Muscle layer of colon (tissue), 2 donors: Measurements from ENCODE around the gene PIK3R6.

ENCODE experiments used
- H3K27ac ChIP-seq: one replicate; pipeline ENCODE4 v1.7.0; 2013; ENCODE audit warnings: low read depth, mild to moderate bottlenecking, low read length, moderate library complexity
- H3K27me3 ChIP-seq, 2 donors: one replicate each; pipeline ENCODE4 v1.7.0; 2013; ENCODE audit warnings: low read length in 2 of 2, mild to moderate bottlenecking in 2 of 2; ENCODE audit not compliant: insufficient read depth in 2 of 2, control insufficient read depth in 1 of 2
- H3K36me3 ChIP-seq: one replicate; pipeline ENCODE4 v1.7.0; 2013; ENCODE audit warnings: mild to moderate bottlenecking, low read length; ENCODE audit not compliant: insufficient read depth
- H3K4me1 ChIP-seq: one replicate; pipeline ENCODE4 v1.7.0; 2013; ENCODE audit warnings: mild to moderate bottlenecking, low read length; ENCODE audit not compliant: insufficient read depth
- H3K4me3 ChIP-seq, 2 donors: one replicate each; pipeline ENCODE4 v1.7.0; 2013; ENCODE audit warnings: low read length in 2 of 2, low read depth in 1 of 2, mild to moderate bottlenecking in 1 of 2, moderate library complexity in 1 of 2
- H3K9ac ChIP-seq: one replicate; pipeline ENCODE4 v1.7.0; 2013; ENCODE audit warnings: low read length
- H3K9me3 ChIP-seq: one replicate; pipeline ENCODE4 v1.7.0; 2013; ENCODE audit warnings: mild to moderate bottlenecking, low read length
- donor health status: abdominal sarcoma.
- donor health status: Adenocarcinoma of cecum.

Gene PIK3R6

DNA sequence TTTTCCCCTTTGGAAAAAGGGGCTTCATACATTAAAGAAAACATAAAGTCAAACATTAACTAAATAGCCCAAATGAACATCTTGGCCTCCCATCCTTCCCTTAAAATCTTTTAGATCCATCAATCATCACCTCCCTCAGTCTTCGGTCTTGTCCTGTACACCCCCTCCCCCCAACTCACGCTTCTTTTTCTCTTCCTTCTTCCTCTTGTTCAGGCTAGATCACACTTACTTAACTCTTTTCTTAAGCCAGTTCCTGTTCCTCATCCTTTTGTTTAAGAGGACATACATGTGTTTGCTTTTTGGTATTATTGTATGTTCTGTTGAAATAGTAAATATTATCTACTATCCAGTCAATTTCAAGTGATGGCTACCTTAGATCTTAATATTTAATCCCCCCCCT lies 73.8 kb downstream of the PIK3R6 start:
- no peak overlapping the region for H3K9ac ChIP-seq
- H3K27ac ChIP-seq, result no peak overlapping the region
- no peaks in the 10 kb centered on the region for H3K4me1 ChIP-seq
- H3K27me3 ChIP-seq, result peaks cover 0 to 8% of the 10 kb centered on the region in 2 donors
- H3K9me3 ChIP-seq, result peaks cover 8% of the 10 kb centered on the region
- H3K4me3 ChIP-seq, result no peak overlapping the region
- no peaks in the 10 kb centered on the region for H3K36me3 ChIP-seq

DNA sequence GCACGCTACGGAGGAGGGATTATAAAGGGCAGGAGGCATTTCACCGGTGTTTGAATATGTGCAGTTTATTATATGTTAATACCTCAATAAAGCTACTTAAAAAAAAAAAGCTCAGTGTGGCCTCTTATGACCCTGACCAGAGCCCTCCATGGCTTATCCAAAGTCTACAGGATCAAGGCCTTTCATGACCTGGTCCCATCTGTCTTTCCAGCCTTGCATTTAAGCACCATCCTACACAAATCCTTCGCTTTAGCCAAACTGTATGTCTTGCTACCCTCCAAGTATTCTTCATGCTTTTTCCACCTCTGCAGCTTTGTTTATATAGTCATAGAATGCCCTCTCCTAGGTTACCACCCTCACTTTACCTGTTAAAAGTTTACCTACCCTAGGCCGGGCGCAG lies 74.8 kb downstream of the PIK3R6 start:
- no peaks in the 10 kb centered on the region for H3K27me3 ChIP-seq
- H3K4me3 ChIP-seq, result no peak overlapping the region
- H3K9me3 ChIP-seq, result peaks cover 8% of the 10 kb centered on the region
- no peak overlapping the region for H3K9ac ChIP-seq
- no peak overlapping the region for H3K27ac ChIP-seq
- H3K36me3 ChIP-seq, result no peaks in the 10 kb centered on the region
- no peaks in the 10 kb centered on the region for H3K4me1 ChIP-seq

DNA sequence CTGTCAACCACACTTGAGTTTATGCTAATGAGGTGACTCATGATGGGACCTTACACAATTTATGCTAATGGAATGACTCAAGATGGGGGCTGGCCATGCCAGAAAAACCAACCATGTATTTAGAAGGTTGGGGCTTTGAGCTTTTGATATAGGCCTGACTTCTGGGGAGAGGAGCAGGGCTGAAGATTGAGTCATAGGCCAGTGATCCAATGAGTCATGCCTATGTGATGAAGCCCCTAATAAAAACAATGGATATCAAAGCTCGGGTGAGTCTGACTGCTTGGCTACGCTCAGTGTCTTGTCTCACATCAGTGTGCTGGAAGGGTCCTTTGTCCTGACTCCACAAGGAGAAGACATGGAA lies 75.6 kb downstream of the PIK3R6 start:
- Histone ChIP-seq H3K9ac (no peak overlapping the region), H3K4me3 (no peak overlapping the region), H3K4me1 (no peaks in the 10 kb centered on the region), H3K36me3 (no peaks in the 10 kb centered on the region), H3K27me3 (no peaks in the 10 kb centered on the region), H3K27ac (no peak overlapping the region), H3K9me3 (peaks cover 8% of the 10 kb centered on the region)

DNA sequence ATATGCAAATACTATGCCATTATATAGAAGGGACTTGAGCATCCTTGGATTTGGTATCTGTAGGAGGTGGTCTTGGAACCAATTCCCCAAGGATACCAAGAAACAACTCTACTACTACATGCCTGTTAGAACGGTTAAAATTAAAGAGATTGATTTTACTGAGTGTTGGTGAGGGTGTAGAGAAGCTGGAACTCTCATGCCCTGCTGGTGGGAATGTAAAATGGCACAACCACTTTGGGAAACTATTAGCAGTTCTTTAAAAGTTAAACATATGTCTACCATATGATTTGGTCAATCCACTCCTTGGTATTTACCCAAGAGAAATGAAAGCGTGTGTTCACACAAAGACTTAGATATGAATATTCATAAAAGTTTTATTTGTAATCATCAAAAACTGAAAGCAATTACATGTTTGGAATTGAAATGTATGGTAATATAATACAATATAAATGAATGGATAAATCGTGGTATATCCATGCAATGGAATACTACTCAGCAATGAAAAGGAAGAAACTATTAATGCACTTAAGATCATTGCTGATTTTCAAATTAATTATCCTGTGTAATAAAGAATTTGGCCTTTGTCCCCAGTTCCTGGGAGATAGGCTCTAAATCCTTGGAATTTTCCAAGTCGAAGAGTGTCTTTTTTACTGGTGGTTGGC lies 76.1 kb downstream of the PIK3R6 start:
- Histone ChIP-seq H3K4me1 (no peaks in the 10 kb centered on the region), H3K9ac (no peak overlapping the region), H3K9me3 (peaks cover 8% of the 10 kb centered on the region), H3K4me3 (no peak overlapping the region), H3K27me3 (no peaks in the 10 kb centered on the region), H3K36me3 (no peaks in the 10 kb centered on the region), H3K27ac (no peak overlapping the region)

DNA sequence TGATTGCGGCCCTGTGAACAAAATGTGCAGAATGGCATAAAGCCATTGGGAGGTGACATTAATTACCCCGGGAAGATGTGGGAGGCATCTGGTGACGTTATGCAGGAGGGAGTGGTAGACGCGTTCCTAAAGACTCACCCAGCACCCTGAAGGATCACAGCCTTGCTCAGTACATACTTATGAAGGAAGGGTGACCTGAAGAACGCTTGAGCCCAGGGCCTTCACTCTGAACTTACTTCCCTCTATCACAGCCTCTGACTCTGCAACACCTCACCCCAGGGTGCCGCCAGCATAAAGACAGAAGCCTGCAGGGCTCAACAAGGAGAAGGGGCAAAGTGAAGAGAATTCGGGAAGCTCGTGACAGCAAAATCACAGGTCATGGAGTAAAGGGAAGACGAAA lies 77.7 kb downstream of the PIK3R6 start:
- Histone ChIP-seq H3K9ac (no peak overlapping the region), H3K27me3 (peaks cover 0 to 5% of the 10 kb centered on the region in 2 donors), H3K36me3 (no peaks in the 10 kb centered on the region), H3K4me3 (no peak overlapping the region), H3K4me1 (no peaks in the 10 kb centered on the region), H3K27ac (no peak overlapping the region), H3K9me3 (peaks cover 8% of the 10 kb centered on the region)

DNA sequence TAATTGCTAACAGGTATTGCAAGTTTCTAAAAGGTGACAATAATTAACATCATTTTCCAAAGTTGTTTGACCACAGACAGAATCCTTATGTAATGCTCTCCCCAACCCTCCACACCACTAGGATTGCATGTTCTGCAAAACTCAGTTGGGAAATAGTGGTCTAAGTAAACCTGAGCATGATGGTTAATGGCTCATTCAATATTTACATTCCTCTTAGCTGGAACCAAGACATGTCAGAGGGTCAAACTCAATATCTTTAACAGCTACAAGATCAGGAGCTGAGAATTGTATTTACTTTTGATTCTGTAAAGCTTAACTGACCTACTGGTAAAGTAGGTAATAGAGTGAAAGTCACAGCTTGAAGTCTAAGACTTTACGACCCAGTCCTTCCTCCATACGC lies 78.5 kb downstream of the PIK3R6 start:
- Histone ChIP-seq H3K27ac (no peak overlapping the region), H3K36me3 (no peaks in the 10 kb centered on the region), H3K4me3 (no peak overlapping the region), H3K27me3 (peaks cover 0 to 5% of the 10 kb centered on the region in 2 donors), H3K9me3 (peaks cover 8% of the 10 kb centered on the region), H3K9ac (no peak overlapping the region), H3K4me1 (no peaks in the 10 kb centered on the region)

DNA sequence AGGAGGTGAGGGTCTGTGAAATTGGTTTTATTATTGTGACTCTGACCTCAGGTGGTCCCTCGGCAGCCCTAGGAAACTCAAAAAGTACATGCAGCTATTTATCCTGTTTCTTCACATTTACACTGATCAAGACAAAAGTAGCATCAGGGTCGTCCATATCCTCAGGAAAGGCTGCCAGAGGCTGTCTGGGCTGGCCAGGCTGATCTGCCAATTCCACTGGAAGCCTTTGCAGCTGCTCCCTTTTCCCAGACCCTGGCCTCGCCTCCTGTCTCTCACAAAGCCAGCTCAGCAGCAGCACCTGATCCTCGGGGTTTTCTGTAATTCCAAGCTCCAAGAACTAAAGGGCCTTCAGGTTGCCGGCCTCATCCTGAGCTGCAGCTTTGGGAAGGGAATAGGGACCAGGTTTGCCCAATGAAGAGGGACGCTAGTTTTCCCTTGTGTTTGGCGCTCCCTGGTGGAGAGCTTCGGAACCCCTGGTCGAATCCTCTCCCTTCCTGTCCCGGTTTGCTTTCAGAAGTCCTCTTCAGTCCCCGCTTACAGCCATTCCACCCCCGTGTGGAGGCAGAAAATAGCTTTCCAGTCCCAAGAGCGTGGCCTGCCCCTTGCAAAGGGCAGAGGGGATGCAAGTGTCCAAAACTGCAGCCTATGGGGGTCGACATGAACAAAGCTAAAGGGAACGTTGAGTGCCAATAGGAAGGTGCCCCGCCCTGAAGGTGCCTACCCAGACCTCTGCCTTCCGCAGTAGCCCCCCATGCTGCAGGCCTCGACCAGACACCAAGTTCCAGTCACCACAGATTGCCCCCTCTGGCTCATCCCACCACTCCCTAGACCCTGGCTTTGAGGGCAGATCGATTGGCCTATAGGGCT lies 81.7 kb downstream of the PIK3R6 start:
- Histone ChIP-seq H3K36me3 (no peaks in the 10 kb centered on the region), H3K9ac (no peak overlapping the region), H3K4me3 (no peak overlapping the region), H3K27me3 (peaks cover 0 to 5% of the 10 kb centered on the region in 2 donors), H3K4me1 (no peaks in the 10 kb centered on the region), H3K9me3 (no peaks in the 10 kb centered on the region), H3K27ac (no peak overlapping the region)

DNA sequence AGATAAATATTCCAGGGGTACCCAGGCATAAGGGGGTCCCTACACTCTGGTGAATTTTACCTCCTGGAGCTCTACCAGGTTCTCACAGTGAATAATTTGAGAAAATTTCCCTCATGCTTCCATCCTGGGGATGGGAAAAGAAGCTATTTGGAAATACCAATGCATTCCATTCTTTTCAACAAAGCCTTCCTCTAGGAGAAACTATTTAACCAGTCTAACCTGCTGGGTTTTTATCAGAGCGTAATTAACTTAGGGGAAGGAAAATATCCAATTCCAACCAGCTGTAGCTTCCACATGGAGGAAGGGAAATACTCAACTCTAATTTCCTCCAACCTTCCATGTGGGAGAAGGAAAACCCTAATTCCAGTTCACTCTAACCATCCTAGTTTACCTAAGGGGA lies 85.3 kb downstream of the PIK3R6 start:
- Histone ChIP-seq H3K36me3 (no peaks in the 10 kb centered on the region), H3K4me3 (no peak overlapping the region), H3K4me1 (no peaks in the 10 kb centered on the region), H3K9ac (no peak overlapping the region), H3K9me3 (no peaks in the 10 kb centered on the region), H3K27ac (no peak overlapping the region), H3K27me3 (peaks cover 0 to 5% of the 10 kb centered on the region in 2 donors)

DNA sequence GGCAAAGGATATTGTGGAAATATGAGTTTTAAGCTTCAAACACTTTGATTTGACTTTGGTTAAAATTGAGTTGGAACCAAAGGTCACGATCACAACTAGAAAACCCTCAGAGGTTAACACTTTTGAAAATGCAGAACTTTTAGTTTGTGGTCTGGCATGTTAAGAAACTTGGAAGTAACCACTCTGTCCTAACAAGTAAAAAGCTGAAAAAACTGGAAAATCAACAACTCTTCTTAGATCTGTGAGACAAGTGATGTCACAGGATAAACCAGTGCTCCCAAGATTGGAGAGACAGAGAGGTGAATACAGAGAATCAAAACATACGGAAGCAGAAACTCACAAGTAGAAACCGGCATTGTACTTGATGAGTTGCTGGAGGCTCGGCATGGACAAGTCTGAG lies 85.7 kb downstream of the PIK3R6 start:
- no peaks in the 10 kb centered on the region for H3K36me3 ChIP-seq
- peaks cover 0 to 5% of the 10 kb centered on the region in 2 donors for H3K27me3 ChIP-seq
- no peaks in the 10 kb centered on the region for H3K9me3 ChIP-seq
- no peak overlapping the region for H3K27ac ChIP-seq
- H3K4me1 ChIP-seq, result no peaks in the 10 kb centered on the region
- no peak overlapping the region for H3K4me3 ChIP-seq
- H3K9ac ChIP-seq, result no peak overlapping the region

DNA sequence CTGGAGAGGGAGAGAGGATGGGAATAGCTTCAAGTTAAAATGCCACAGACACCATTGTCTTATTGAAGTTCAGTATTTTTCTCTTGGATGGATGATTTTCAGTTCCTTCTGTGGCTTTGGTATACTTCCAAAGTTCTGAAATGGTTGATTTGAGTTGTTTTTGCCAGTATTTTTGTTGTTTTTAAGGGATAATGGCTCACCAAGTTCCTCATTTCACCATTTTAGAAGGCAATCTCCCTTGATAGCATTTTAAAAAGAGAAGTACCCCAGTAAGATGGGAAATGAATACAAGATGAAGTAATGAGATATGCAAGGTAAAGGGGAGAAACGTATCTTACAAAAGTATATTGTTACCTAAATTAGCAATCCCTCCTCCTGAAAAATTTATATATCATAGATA lies 90.6 kb downstream of the PIK3R6 start:
- Histone ChIP-seq H3K9ac (no peak overlapping the region), H3K4me1 (no peaks in the 10 kb centered on the region), H3K27me3 (peaks cover 0 to 5% of the 10 kb centered on the region in 2 donors), H3K9me3 (no peaks in the 10 kb centered on the region), H3K4me3 (no peak overlapping the region), H3K27ac (no peak overlapping the region), H3K36me3 (no peaks in the 10 kb centered on the region)

DNA sequence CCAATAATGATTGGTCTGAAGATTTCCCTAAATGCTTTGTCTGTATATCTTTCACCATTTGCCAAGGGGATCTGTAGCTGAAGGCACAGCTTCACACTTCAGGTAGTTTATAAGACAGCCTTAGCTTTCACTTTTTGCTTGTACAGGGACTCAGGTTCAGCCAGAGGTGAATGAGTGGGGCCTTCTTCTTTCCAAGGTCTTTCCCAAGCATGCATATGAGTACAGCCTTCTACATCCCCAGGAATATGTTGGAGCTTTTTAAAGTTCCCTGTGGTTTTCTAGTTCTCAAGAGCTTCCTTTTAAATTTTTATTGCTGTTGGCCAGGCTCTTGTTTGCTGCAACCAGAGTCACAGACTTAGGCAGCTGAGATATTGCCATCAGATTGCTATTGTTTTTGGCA lies 91.2 kb downstream of the PIK3R6 start:
- Histone ChIP-seq H3K4me1 (no peaks in the 10 kb centered on the region), H3K36me3 (no peaks in the 10 kb centered on the region), H3K27ac (no peak overlapping the region), H3K27me3 (peaks cover 0 to 5% of the 10 kb centered on the region in 2 donors), H3K9ac (no peak overlapping the region), H3K4me3 (no peak overlapping the region), H3K9me3 (no peaks in the 10 kb centered on the region)

DNA sequence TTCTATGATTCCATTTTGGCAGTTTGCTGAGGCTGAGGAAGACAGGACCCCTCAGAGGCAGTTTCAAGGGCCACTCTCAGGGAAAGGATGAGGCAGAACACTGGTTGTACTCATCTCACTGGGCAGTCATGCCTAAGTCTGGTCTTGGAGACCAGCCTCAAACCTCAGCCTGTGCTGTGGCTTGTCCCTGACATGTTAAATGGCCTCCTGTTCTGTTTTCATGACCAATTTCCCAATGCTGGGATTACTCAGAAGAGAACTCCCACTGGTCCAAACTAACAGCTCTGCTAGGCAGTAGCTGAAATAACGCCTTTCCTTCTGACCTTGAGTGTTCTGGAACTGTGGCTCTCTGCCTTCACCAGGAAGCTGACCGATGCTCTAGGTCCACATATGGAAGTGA lies 100.7 kb downstream of the PIK3R6 start:
- Histone ChIP-seq H3K27me3 (no peaks in the 10 kb centered on the region), H3K9me3 (no peaks in the 10 kb centered on the region), H3K36me3 (no peaks in the 10 kb centered on the region), H3K4me3 (no peak overlapping the region), H3K27ac (no peak overlapping the region), H3K9ac (no peak overlapping the region), H3K4me1 (no peaks in the 10 kb centered on the region)
